Stimulated activated CD4-positive, alpha-beta T cell treated with anti-CD3 and anti-CD28 coated beads, Interleukin-1b, Interleukin-23, amount 100 ng/mL, for 4 hours (primary cell): Measurements from ENCODE around the gene FXYD1.
A peak's percentile ranks its signal among the peaks of the same experiment; 100 is the strongest.
"Not testable (repeated sequence)": the region's sequence is repeated elsewhere in the genome, so short reads cannot be mapped to it uniquely, and the experiment has no call there.

Experiments used
- DNase-seq, 2 donors: peaks; one replicate each; pipeline ENCODE4 v3.0.0-alpha.2; 2020; ENCODE audit warnings: low read depth in 2 of 2

Gene FXYD1

GRCh38 chr19:35125270-35125717 is 13.3 kb upstream of the FXYD1 start:
- DNase-seq: no peak

- no peak for DNase-seq
Measured at GRCh38 chr19:35125749-35126623, 12.6 kb upstream of the FXYD1 start.

- DNase-seq: no peak
Measured at GRCh38 chr19:35126624-35126959, 12.0 kb upstream of the FXYD1 start.

- DNase-seq: no peak
Measured at GRCh38 chr19:35127871-35128270, 10.8 kb upstream of the FXYD1 start.

- no peak for DNase-seq
Measured at GRCh38 chr19:35128398-35129057, 10.1 kb upstream of the FXYD1 start.

GRCh38 chr19:35129724-35130274 is 8.8 kb upstream of the FXYD1 start:
- DNase-seq: not testable (repeated sequence)

GRCh38 chr19:35130761-35131720 is 7.6 kb upstream of the FXYD1 start:
- DNase-seq: no peak

GRCh38 chr19:35132254-35132653 is 6.4 kb upstream of the FXYD1 start:
- DNase-seq: no peak

- DNase-seq: no peak
Measured at GRCh38 chr19:35133826-35134225, 4.8 kb upstream of the FXYD1 start.

- no peak for DNase-seq
Measured at GRCh38 chr19:35134601-35135242, 3.9 kb upstream of the FXYD1 start, which contains the start of gene LGI4. Gene LGI4, minus strand, starts transcription at chr19:35135059. Its CDS starts 379 bp downstream, at chr19:35134680.

GRCh38 chr19:35135389-35135909 is 3.2 kb upstream of the FXYD1 start:
- peak; percentile 52 to 58 for DNase-seq

GRCh38 chr19:35136231-35136630 is 2.4 kb upstream of the FXYD1 start:
- no peak for DNase-seq

- DNase-seq: no peak
Measured at GRCh38 chr19:35136977-35137702, 1.5 kb upstream of the FXYD1 start.

- no peak for DNase-seq
Measured at GRCh38 chr19:35140207-35140961, 1.8 kb downstream of the FXYD1 start.

GRCh38 chr19:35140962-35141836 is 2.6 kb downstream of the FXYD1 start:
- peak; percentile 96 to 99 for DNase-seq

GRCh38 chr19:35141837-35142605 is 3.4 kb downstream of the FXYD1 start:
- DNase-seq: no peak

GRCh38 chr19:35142606-35143230 is 4.1 kb downstream of the FXYD1 start:
- DNase-seq: peak; percentile 61 to 65
